ENCODE measurements around the gene ZNG1F.
"Not testable (repeated sequence)": the region's sequence is repeated elsewhere in the genome, so short reads cannot be mapped to it uniquely, and the experiment has no call there.

Gene ZNG1F

DNA sequence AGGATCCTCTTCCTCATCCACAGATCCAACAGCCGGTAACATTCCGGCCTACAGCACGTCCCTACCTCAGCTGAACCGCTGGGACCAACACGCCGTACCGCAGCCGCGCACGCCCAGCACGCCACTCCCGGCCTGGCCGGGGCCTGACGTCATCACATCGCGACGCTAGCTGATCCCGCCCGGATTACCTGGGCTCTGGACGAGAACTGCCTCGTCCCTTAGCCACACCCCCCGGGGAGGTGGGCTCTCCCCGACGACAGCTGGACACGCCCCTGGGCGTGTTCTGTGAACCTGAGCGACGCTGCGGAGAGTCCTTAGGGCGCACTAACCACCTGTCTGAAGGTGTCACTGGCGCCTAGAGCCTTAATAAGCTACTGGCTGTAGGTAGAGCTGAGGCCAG, at the start of gene ZNG1F:
Gene ZNG1F (minus strand): TSS at position 101 of the 400 bp plus-strand sequence. CDS start 59 bp downstream, at position 42.
- not testable (repeated sequence) for H3K4me1 Mint-ChIP-seq; H3K9me3 Mint-ChIP-seq; H3K36me3 Mint-ChIP-seq (ENCODE audit: low read depth); H3K27ac Mint-ChIP-seq; DNase-seq; H3K27me3 Mint-ChIP-seq (ENCODE audit: low read depth, poor library complexity); H3K4me3 Mint-ChIP-seq

DNA sequence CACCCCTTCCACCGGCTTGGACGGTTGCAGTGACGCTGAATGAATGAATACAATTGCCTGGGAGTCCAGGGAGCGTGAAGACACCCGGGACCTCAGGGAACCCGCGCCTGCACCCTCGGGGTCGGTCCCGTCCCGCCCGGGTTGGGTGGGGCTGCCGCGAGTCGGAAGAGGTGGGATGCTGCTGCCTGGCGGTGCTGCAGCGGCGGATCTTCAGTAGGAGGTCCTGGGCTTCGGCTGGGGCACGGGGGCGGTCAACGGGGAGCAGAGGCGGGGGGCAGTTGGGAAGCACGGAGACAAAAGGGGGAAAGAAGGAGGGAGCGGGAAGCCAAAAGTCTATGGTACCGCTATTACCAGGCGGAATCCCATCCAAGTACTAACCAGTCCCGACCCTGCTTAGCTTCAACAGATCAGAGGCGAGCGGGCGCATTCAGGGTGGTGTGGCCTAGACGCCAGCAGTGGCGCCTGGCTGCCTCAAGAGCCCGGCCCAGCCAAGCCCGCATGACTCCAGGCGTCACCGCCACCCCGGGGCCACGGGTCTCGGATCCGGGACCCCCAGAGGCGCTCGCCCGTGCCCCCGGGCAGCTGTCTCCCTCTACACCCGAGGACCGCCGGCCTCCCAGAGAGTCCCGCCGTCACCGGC, 48.1 kb upstream of the ZNG1F start:
- Mint-ChIP-seq H3K27me3 (ENCODE audit: low read depth, poor library complexity) (peaks cover 18% of the 10 kb centered on the region), H3K9me3 (peaks cover 65% of the 10 kb centered on the region)
- not testable (repeated sequence) for H3K4me1 Mint-ChIP-seq; H3K4me3 Mint-ChIP-seq; H3K27ac Mint-ChIP-seq; H3K36me3 Mint-ChIP-seq (ENCODE audit: low read depth)
- DNase-seq: peak; percentile 49

DNA sequence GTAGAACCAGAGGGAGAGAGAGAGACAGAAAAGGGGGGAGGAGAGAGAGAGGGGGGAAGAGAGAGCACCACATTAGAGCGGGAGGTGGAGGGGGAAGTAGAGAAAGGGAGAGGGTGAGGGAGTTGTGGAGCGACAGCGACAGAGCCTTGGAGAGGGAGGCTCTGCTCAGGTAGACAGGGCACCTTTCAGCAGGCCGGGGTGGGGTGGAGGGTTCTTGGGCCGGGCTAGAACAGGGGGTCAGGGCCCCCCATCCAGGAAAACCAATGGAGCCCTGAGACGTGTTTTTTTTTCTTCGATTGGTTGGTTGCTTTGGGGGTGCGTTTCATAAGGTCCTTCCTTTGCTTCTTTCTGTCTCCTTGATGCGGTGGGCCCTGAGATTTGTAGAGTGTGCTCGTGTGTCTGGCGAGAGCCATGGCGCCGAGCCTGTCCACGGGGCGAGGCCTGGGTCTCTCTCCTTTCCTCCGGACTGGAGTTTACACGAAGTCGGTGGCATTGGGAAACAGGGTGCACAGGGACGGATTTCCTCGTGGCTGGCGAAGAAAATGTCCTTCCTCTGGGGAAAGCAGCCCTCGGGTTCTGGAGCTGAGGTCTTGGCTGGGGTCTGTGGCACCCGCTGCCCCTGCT, 47.5 kb upstream of the ZNG1F start:
- not testable (repeated sequence) for H3K4me1 Mint-ChIP-seq

DNA sequence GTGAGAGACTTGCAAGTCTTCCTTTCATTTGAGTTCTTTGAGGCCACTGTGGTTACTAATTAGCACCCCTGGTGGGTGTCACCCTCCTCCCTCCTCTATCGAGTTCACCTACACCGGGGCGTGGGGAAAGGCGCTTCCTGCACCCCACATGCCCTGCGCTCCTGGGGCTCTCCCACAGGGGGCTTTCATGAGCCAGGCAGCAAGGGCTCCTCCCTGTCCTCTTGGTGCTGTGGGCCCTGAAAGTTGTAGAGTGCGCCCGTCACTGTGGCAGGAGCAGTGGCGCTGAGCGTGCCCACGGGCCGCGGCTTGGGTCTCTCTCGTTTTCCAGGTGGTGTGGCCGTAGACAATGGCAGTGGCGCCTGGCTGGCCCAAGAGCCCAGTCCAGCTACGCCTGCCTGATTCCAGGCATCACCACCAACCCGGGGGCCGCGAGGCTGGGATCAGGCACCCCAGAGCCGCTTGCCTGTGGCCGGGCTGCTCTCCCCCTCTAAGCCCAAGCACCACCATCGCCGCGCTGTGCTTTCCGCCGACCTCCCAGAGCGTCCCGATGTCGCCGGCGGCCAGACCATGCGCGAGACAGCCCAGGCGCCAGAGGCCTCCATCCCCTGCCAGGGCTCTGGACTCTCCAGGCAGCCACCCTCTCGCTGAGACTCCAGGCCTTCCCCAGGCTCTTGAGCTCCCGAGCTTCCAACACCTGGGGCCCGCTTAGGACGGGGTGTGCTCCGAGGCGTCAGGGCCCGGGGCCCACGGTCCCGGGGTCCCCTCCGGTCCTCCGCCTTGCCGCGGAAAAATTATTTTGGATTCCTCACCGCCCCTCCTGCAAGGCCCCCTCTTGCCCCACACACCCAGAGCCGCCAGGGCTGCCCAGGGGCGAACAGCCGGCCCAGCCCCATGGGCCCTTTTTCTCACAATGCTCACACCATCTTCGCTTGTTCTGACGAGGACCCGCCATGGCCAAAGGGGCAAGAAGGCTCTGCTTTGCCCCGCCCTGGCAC, 46.0 kb upstream of the ZNG1F start:
- H3K9me3 Mint-ChIP-seq: peaks cover 47% of the 10 kb centered on the region
- H3K27ac Mint-ChIP-seq: not testable (repeated sequence)

More for the DNA sequence above, 47.5 kb upstream of the ZNG1F start:
- not testable (repeated sequence) for DNase-seq; H3K36me3 Mint-ChIP-seq (ENCODE audit: low read depth); H3K4me3 Mint-ChIP-seq; H3K27ac Mint-ChIP-seq
- Mint-ChIP-seq H3K27me3 (ENCODE audit: low read depth, poor library complexity) (peaks cover 18% of the 10 kb centered on the region), H3K9me3 (peaks cover 62% of the 10 kb centered on the region)

DNA sequence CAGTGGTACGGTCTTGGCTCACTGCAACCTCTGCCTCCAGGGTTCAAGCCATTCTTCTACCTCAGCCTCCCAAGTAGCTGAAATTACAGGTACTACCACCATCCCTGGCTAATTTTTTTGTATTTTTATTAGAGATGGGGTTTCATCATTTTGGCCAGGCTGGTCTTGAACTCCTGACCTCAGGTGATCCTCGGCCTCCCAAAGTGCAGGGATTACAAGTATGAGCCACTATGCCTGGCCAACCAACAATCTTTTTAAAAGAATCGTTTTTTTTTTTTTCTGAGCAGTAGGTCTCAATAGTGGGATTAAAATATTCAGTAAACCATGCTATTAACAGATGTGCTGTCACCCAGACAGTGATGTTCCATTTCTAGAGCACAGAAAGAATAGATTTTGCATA, 45.1 kb upstream of the ZNG1F start:
- H3K36me3 Mint-ChIP-seq (ENCODE audit: low read depth); H3K4me3 Mint-ChIP-seq; DNase-seq; H3K27ac Mint-ChIP-seq; H3K4me1 Mint-ChIP-seq: not testable (repeated sequence)
- H3K27me3 Mint-ChIP-seq (ENCODE audit: low read depth, poor library complexity): peaks cover 14% of the 10 kb centered on the region
- H3K9me3 Mint-ChIP-seq: peaks cover 38% of the 10 kb centered on the region

More for the DNA sequence above, 46.0 kb upstream of the ZNG1F start:
- H3K4me1 Mint-ChIP-seq; H3K36me3 Mint-ChIP-seq (ENCODE audit: low read depth); H3K4me3 Mint-ChIP-seq: not testable (repeated sequence)
- peaks cover 14% of the 10 kb centered on the region for H3K27me3 Mint-ChIP-seq (ENCODE audit: low read depth, poor library complexity)
- DNase-seq: peak; percentile 14

DNA sequence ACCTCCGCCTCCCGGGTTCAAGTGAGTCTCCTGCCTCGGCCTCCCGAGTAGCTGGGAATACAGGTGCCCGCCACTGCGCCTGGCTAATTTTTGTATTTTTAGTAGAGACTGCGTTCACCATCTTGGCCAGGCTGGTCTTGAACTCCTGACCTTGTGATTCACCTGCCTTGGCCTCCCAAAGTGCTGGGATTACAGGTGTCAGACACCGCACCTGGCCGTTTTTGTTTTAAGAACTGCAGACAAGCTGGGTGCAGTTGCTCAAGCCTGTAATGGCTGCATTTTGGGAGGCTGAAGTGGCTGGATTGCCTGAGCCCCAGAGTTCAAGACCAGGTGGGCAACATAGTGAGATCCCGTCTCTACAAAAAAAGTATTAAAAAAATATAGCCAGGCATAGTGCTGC, 43.2 kb upstream of the ZNG1F start:
- DNase-seq: not testable (repeated sequence)

DNA sequence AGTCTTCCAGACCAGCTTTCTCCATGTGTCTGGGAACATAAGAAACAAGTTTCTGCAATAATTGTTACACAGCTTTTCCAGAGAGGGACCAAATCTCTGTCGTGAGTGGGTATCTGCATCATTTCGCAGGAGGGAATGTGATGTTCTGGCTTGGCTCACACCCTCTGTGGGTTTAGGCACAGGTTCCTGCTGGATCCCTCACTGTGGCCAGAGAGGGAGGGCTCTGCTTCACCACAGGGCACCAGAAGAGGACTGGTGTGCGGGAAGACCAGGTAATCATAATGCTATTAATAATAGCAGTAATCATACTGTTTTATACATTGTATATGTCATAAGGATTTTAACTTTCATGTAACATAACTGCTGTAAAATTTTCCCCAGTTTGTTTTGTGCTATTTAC, 41.3 kb upstream of the ZNG1F start:
- not testable (repeated sequence) for H3K27ac Mint-ChIP-seq; H3K4me1 Mint-ChIP-seq; H3K36me3 Mint-ChIP-seq (ENCODE audit: low read depth); H3K4me3 Mint-ChIP-seq
- peaks cover 14% of the 10 kb centered on the region for H3K27me3 Mint-ChIP-seq (ENCODE audit: low read depth, poor library complexity)
- peaks cover 16% of the 10 kb centered on the region for H3K9me3 Mint-ChIP-seq
- peak; percentile 26 for DNase-seq

More for the DNA sequence above, 43.2 kb upstream of the ZNG1F start:
- H3K9me3 Mint-ChIP-seq: peaks cover 30% of the 10 kb centered on the region
- not testable (repeated sequence) for H3K4me3 Mint-ChIP-seq; H3K27ac Mint-ChIP-seq; H3K36me3 Mint-ChIP-seq (ENCODE audit: low read depth); H3K4me1 Mint-ChIP-seq
- H3K27me3 Mint-ChIP-seq (ENCODE audit: low read depth, poor library complexity): peaks cover 14% of the 10 kb centered on the region

DNA sequence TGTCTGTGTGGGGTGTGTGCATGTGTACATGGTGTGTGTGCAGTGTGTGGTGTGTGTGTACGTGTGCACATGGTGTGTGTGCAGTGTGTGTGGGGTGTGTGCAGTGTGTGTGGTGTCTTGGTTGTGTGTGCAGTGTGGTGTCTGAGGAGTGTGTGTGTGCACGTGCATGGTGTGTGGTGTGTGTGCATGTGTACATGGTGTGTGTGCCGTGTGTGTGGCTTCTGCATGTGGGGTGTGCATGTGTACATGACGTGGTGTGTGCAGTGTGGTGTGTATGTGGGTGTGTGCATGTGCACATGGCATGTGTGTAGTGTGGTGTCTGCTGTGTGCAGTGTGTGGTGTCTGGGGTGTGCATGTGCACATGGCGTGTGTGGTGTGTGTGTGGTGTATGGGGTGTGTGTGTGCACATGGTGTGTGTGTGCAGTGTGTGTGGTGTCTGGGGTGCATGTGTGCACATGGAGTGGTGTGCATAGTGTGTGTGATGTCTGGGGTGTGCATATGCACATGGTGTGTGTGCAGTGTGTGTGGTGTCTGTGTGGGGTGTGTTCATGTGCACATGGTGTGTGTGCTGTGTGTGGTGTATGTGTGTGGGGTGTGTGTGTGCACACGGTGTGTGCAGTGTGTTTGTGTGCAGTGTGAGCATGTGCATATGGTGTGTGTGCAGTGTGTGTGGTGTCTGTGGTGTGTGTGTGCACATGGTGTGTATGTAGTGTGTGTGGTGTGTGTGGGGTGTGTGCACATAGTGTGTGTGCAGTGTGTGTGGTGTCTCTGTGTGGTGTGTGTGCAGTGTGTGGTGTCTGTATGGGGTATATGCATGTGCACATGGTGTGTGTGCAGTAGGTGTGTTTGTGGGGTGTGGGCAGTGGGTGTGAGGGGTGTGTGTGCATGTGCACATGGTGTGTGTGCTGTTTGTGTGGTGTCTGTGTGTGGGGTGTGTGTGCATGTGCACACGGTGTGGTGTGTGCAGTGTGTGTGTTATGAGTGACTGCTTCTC, 40.6 kb upstream of the ZNG1F start:
- Mint-ChIP-seq H3K27me3 (ENCODE audit: low read depth, poor library complexity) (peaks cover 12% of the 10 kb centered on the region), H3K4me1 (no peaks in the 10 kb centered on the region), H3K9me3 (peaks cover 14% of the 10 kb centered on the region), H3K36me3 (ENCODE audit: low read depth) (no peaks in the 10 kb centered on the region), H3K4me3 (no peak overlapping the region), H3K27ac (no peak overlapping the region)
- DNase-seq: no peak
- TF ChIP-seq, protein P1, sequence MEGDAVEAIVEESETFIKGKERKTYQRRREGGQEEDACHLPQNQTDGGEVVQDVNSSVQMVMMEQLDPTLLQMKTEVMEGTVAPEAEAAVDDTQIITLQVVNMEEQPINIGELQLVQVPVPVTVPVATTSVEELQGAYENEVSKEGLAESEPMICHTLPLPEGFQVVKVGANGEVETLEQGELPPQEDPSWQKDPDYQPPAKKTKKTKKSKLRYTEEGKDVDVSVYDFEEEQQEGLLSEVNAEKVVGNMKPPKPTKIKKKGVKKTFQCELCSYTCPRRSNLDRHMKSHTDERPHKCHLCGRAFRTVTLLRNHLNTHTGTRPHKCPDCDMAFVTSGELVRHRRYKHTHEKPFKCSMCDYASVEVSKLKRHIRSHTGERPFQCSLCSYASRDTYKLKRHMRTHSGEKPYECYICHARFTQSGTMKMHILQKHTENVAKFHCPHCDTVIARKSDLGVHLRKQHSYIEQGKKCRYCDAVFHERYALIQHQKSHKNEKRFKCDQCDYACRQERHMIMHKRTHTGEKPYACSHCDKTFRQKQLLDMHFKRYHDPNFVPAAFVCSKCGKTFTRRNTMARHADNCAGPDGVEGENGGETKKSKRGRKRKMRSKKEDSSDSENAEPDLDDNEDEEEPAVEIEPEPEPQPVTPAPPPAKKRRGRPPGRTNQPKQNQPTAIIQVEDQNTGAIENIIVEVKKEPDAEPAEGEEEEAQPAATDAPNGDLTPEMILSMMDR (IDR thresholded peaks at IDR 0.05): no peak

DNA sequence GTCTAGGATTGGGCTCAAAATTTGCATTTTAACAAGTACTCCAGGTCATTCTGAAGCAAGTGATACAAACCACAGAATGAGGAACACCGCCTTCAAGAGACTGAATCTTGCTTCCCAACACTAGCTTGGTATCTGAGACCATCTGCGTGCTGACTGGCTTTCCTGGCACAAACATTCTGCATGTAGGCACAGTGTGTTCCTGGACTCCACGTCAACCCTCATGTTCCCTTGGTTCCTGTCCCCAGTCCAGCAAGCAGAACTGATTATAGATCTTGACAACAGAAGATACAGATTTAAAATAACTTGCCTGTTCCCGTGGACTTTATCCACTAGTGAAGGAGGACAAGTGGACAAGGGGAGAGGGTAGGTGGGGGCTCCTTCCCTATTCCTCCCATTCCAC, 30.7 kb upstream of the ZNG1F start:
- not testable (repeated sequence) for DNase-seq; H3K4me3 Mint-ChIP-seq; H3K27ac Mint-ChIP-seq; H3K36me3 Mint-ChIP-seq (ENCODE audit: low read depth); H3K4me1 Mint-ChIP-seq; H3K27me3 Mint-ChIP-seq (ENCODE audit: low read depth, poor library complexity); H3K9me3 Mint-ChIP-seq

DNA sequence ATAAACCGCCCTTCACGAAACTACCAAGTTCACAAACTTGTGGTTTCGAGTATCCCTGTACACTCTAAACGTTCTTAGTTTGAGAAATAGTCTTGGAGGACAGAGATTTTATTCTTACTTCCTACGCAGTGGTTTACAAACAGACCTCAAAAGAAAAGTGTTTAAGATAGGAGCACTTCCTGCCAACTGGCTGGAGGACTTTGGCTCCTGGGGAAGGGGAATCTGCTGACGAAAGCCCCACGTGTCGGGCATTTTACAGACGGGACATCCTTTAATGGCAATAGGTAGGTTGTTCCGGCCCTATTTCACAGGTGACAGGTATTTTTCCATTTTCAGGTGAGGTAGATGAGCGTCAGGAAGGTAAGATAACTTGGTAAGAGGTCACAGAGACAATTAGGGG, 678 bp downstream of the ZNG1F start:
- not testable (repeated sequence) for H3K4me3 Mint-ChIP-seq; DNase-seq; H3K4me1 Mint-ChIP-seq; H3K27ac Mint-ChIP-seq; H3K27me3 Mint-ChIP-seq (ENCODE audit: low read depth, poor library complexity); H3K36me3 Mint-ChIP-seq (ENCODE audit: low read depth); H3K9me3 Mint-ChIP-seq

DNA sequence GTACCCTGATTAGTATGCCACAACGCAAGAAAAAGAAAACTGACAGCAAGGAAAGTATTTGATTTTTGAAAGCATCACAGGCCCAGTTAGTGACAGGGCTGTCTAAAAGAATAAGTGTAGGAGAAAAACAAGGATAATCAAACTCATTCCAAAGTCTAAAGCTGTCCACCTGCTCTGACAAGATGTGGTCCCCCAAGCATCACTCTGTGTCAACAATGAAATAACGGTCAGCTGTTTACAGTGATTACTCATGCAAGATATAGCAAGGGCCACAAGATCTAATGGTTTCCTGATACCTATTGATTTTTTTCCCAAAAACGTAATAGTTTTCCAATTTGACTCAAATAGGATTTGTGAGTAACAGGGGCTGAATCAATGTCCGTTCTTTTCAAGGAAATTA, 14.1 kb downstream of the ZNG1F start:
- not testable (repeated sequence) for H3K27ac Mint-ChIP-seq; H3K4me1 Mint-ChIP-seq; DNase-seq; H3K36me3 Mint-ChIP-seq (ENCODE audit: low read depth); H3K27me3 Mint-ChIP-seq (ENCODE audit: low read depth, poor library complexity); H3K4me3 Mint-ChIP-seq; H3K9me3 Mint-ChIP-seq

DNA sequence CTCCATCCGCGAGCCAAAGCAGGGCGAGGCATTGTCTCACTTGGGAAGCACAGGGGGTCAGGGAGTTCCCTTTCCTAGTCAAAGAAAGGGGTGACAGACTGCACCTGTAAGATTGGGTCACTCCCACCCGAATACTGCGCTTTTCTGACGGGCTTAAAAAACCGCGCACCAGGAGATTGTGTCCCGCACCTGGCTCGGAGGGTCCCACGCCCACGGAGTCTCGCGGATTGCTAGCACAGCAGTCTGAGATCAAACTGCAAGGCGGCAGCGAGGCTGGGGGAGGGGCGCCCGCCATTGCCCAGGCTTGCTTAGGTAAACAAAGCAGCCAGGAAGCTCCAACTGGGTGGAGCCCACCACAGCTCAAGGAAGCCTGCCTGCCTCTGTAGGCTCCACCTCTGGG, 39.0 kb downstream of the ZNG1F start:
- DNase-seq; H3K9me3 Mint-ChIP-seq; H3K36me3 Mint-ChIP-seq (ENCODE audit: low read depth); H3K4me3 Mint-ChIP-seq; H3K27me3 Mint-ChIP-seq (ENCODE audit: low read depth, poor library complexity); H3K4me1 Mint-ChIP-seq; H3K27ac Mint-ChIP-seq: not testable (repeated sequence)

All from nephron progenitor cell (in vitro differentiated cells).